Measurements from ENCODE around the gene TMEM178B. TPM values are rescaled to one million over a fixed set of nuclear protein-coding genes. Genes with fewer than 3 reads are reported as not detected.

The TMEM178B gene
- total RNA-seq, 2 donors from 2014 or later, result 0.18 to 0.25 TPM

- H3K9me3 Mint-ChIP-seq, result no peaks in the 10 kb centered on the region
- H3K27ac Mint-ChIP-seq, result no peak overlapping the region
- DNase-seq (ENCODE audit: low spot score in 2 of 2) (no peak), ATAC-seq (no peak)
- H3K36me3 Mint-ChIP-seq, result no peaks in the 10 kb centered on the region
These were observed 448.9 kb downstream of the TMEM178B start for GRCh38 chr7:141522657-141523342.

GRCh38 chr7:141525973-141526514 is 452.2 kb downstream of the TMEM178B start:
- Mint-ChIP-seq H3K9me3 (no peaks in the 10 kb centered on the region), H3K36me3 (no peaks in the 10 kb centered on the region), H3K27ac (no peak overlapping the region)
- ATAC-seq (no peak), DNase-seq (ENCODE audit: low spot score in 2 of 2) (no peak)

- ATAC-seq (no peak), DNase-seq (ENCODE audit: low spot score in 2 of 2) (no peak)
- no peaks in the 10 kb centered on the region for H3K9me3 Mint-ChIP-seq
- no peak overlapping the region for H3K27ac Mint-ChIP-seq
- no peaks in the 10 kb centered on the region for H3K36me3 Mint-ChIP-seq
These were observed 453.2 kb downstream of the TMEM178B start for GRCh38 chr7:141527076-141527475.

GRCh38 chr7:141528399-141528798 is 454.5 kb downstream of the TMEM178B start:
- H3K27ac Mint-ChIP-seq, result no peak overlapping the region

More at GRCh38 chr7:141528399-141528798, 454.5 kb downstream of the TMEM178B start:
- no peaks in the 10 kb centered on the region for H3K36me3 Mint-ChIP-seq
- H3K9me3 Mint-ChIP-seq, result no peaks in the 10 kb centered on the region
- ATAC-seq, result no peak
- DNase-seq (ENCODE audit: low spot score in 2 of 2), result no peak

Other genes with a start within 250 kb of the TMEM178B start
- 10 to 100 TPM; 19.4 to 33.5 TPM for gene BRAF, start 149.1 kb upstream of the TMEM178B start, total RNA-seq
- 100 to 1,000 TPM in 1 of 2 donors, 10 to 100 TPM in 1; 73.9 to 101 TPM for gene MRPS33, start 59.1 kb upstream of the TMEM178B start, total RNA-seq

Measured in activated naive CD4-positive, alpha-beta T cell treated with anti-CD3 and anti-CD28 coated beads, Interleukin-2, amount 50 U/mL, for 72 hours (primary cell).